GM12878 (cell line): ENCODE measurements around the gene FCHSD2.
"Not testable (repeated sequence)": the region's sequence is repeated elsewhere in the genome, so short reads cannot be mapped to it uniquely, and the experiment has no call there.

Experiments used
- CHD4 ChIP-seq: fragments of 200-600 bp; sonication (generic); IDR thresholded peaks from 2 replicates; pipeline ENCODE4 v1.6.1; 2016; ENCODE audit warnings: mild to moderate bottlenecking
- CTCF ChIP-seq, 3 experiments: IDR thresholded peaks in 2 of 3; conservative IDR thresholded peaks in 1 of 3; 2 replicates each; pipeline ENCODE4 v1.5.1; 2011; ENCODE audit warnings: low read depth in 3 of 3, low read length in 3 of 3, mild to moderate bottlenecking in 3 of 3, control low read depth in 2 of 3, moderate library complexity in 2 of 3, inconsistent platforms in 1 of 3, mixed read lengths in 1 of 3; ENCODE audit not compliant: control insufficient read depth in 2 of 3, insufficient read depth in 1 of 3; ENCODE audit errors: extremely low read depth in 1 of 3
- EZH2 ChIP-seq: IDR thresholded peaks from 2 replicates; pipeline ENCODE4 v1.6.1; 2012; ENCODE audit warnings: low read depth, mild to moderate bottlenecking, control low read depth, inconsistent platforms, low read length, borderline replicate concordance; ENCODE audit not compliant: control insufficient read depth
- FOXK2 ChIP-seq: fragments of 450-650 bp; IDR thresholded peaks from 2 replicates; pipeline ENCODE4 v1.6.1; 2017; ENCODE audit warnings: mild to moderate bottlenecking, moderate library complexity
- HDAC2 ChIP-seq: fragments of 200-600 bp; sonication (generic); IDR thresholded peaks from 2 replicates; pipeline ENCODE4 v1.6.1; 2017
- SUZ12 ChIP-seq: fragments of 200-600 bp; sonication (generic); IDR thresholded peaks from one replicate; pipeline ENCODE4 v1.6.1; 2018; ENCODE audit warnings: antibody characterized with exemption, mild to moderate bottlenecking; ENCODE audit not compliant: unreplicated experiment
- ZNF274 ChIP-seq: IDR thresholded peaks from one replicate; pipeline ENCODE4 v1.8.0; 2011; ENCODE audit not compliant: insufficient read length, insufficient read depth

GRCh38 chr11:73136722-73137121 is 5.4 kb downstream of the FCHSD2 start:
- not testable (repeated sequence) for TF ChIP-seq EZH2; HDAC2; CHD4; FOXK2; ZNF274; CTCF (IDR thresholded peaks at IDR 0.05 in 2 of 3, conservative IDR thresholded peaks at IDR 0.05 in 1 of 3; ENCODE audit: control insufficient read depth in 2 of 3, extremely low read depth in 1 of 3, insufficient read depth in 1 of 3, low read depth in 3 of 3, low read length in 3 of 3); SUZ12
